Measurements from ENCODE around the gene SDHB. TPM values are rescaled to one million over a fixed set of nuclear protein-coding genes. Genes with fewer than 3 reads are reported as not detected.

Gene SDHB
- total and polyA plus RNA-seq, 9 of the 15 experiments (the other 6 are each of a cell fraction or from before 2014, with no cell fraction given), result 207 to 554 (median 365) TPM

GRCh38 chr1:17053685-17054410 lies at the start of gene SDHB (continued):
- TF ChIP-seq RREB1 (CRISPR knock-in tag; IDR thresholded peaks at IDR 0.05), result 0 out of 2 replicates have a peak, but pooled peaks have one; percentile 9
- no peak for TF ChIP-seq ZFPM2 (CRISPR knock-in tag; IDR thresholded peaks at IDR 0.05)
- TF ChIP-seq DACH1 (IDR thresholded peaks at IDR 0.05; ENCODE audit: partially characterized antibody), result no peak
- TF ChIP-seq KDM2B (CRISPR knock-in tag; IDR thresholded peaks at IDR 0.05), result no peak
- TF ChIP-seq KDM4B (IDR thresholded peaks at IDR 0.05; ENCODE audit: borderline replicate concordance in 2 of 2, low read depth in 1 of 2), result 0 out of 4 replicates have a peak, but pooled peaks of 1 of the 2 experiments have one; percentile 59
- TF ChIP-seq ZNF584 (CRISPR knock-in tag; IDR thresholded peaks at IDR 0.05; ENCODE audit: low read depth), result no peak
- no peak for TF ChIP-seq ZNF583 (CRISPR knock-in tag; IDR thresholded peaks at IDR 0.05)
- no peak for TF ChIP-seq HDAC2 (IDR thresholded peaks at IDR 0.05)
- no peak for TF ChIP-seq BCOR (IDR thresholded peaks at IDR 0.05)
- TF ChIP-seq CGGBP1 (CRISPR knock-in tag; IDR thresholded peaks at IDR 0.05), result 0 out of 2 replicates have a peak, but pooled peaks have one; percentile 75
- TF ChIP-seq STAT5A (IDR thresholded peaks at IDR 0.05; ENCODE audit: borderline replicate concordance, low read length), result no peak
- no peak for TF ChIP-seq POLR3A (IDR thresholded peaks at IDR 0.05; ENCODE audit: borderline replicate concordance, extremely low read depth, insufficient read depth, insufficient read length)
- no peak for TF ChIP-seq MCM7 (IDR thresholded peaks at IDR 0.05)
- TF ChIP-seq SETDB1 (IDR thresholded peaks at IDR 0.05; ENCODE audit: low read length), result peak; percentile 69
- TF ChIP-seq CTBP1 (IDR thresholded peaks at IDR 0.05; ENCODE audit: borderline replicate concordance), result peak; percentile 84
- TF ChIP-seq OTX1 (CRISPR knock-in tag; IDR thresholded peaks at IDR 0.05), result no peak
- TF ChIP-seq PML (IDR thresholded peaks at IDR 0.05; ENCODE audit: low read length), result no peak
- no peak for TF ChIP-seq TFAM (CRISPR knock-in tag; conservative IDR thresholded peaks at IDR 0.05)
- TF ChIP-seq C11orf30 (IDR thresholded peaks at IDR 0.05; ENCODE audit: low read depth), result peak; percentile 94
- no peak for TF ChIP-seq ZNF134 (CRISPR knock-in tag; conservative IDR thresholded peaks at IDR 0.05)
- peak; percentile 91 to 97 (median 97) for TF ChIP-seq YY1 (IDR thresholded peaks at IDR 0.05; ENCODE audit: borderline replicate concordance in 1 of 3, control insufficient read depth in 1 of 3, extremely low read depth in 1 of 3, insufficient read depth in 3 of 3, insufficient read length in 1 of 3, insufficient replicate concordance in 2 of 3, low read depth in 1 of 3, low read length in 2 of 3)
- TF ChIP-seq CBFA2T3 (IDR thresholded peaks at IDR 0.05), result no peak
- no peak for TF ChIP-seq ETV6 (IDR thresholded peaks at IDR 0.05; ENCODE audit: borderline replicate concordance in 1 of 2, low read depth in 2 of 2, low read length in 1 of 2)
- TF ChIP-seq ETV6 (CRISPR knock-in tag; IDR thresholded peaks at IDR 0.05; ENCODE audit: borderline replicate concordance), result no peak
